ENCODE results near the gene PRPH.
"Not testable (repeated sequence)": the region's sequence is repeated elsewhere in the genome, so short reads cannot be mapped to it uniquely, and the experiment has no call there.

PRPH gene
- 0 to 0.38 (median 0) reads per million in 9 experiments for total RNA-seq

DNA sequence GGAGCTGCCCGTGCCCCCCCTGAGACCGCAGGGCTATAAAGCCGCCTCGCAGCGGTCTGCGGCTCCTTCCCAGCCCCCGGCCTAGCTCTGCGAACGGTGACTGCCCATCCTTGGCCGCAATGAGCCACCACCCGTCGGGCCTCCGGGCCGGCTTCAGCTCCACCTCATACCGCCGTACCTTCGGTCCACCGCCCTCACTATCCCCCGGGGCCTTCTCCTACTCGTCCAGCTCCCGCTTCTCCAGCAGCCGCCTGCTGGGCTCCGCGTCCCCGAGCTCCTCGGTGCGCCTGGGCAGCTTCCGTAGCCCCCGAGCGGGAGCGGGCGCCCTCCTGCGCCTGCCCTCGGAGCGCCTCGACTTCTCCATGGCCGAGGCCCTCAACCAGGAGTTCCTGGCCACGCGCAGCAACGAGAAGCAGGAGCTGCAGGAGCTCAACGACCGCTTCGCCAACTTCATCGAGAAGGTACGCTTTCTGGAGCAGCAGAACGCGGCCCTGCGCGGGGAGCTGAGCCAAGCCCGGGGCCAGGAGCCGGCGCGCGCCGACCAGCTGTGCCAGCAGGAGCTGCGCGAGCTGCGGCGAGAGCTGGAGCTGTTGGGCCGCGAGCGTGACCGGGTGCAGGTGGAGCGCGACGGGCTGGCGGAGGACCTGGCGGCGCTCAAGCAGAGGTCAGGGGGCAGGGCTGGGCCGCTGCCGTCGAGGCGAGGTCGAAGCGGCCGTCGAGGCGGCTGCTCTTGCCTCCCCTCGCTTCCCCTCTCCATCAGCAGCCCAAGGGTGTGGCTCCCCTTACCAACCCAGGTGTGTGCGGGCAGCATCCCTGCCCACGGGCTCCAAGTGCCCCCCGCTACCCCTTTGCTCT, at the start of gene PRPH:
Gene PRPH, plus strand, starts transcription at position 66 of the 855 bp plus-strand sequence. Its CDS starts 54 bp downstream, at position 120.
- DNase-seq (no peak), ATAC-seq (replicated peaks) (no peak)
- Mint-ChIP-seq H3K27ac (no peak within 1 kb of the TSS), H3K4me1 (ENCODE audit: low read depth in 2 of 2) (peaks cover 9 to 16% of the 10 kb centered on the region in 2 donors), H3K27me3 (peaks cover 60 to 83% of the 10 kb centered on the region in 2 donors), H3K9me3 (no peaks in the 10 kb centered on the region), H3K36me3 (ENCODE audit: insufficient read depth) (no peaks in the 10 kb centered on the region), H3K4me3 (no peak within 1 kb of the TSS)

DNA sequence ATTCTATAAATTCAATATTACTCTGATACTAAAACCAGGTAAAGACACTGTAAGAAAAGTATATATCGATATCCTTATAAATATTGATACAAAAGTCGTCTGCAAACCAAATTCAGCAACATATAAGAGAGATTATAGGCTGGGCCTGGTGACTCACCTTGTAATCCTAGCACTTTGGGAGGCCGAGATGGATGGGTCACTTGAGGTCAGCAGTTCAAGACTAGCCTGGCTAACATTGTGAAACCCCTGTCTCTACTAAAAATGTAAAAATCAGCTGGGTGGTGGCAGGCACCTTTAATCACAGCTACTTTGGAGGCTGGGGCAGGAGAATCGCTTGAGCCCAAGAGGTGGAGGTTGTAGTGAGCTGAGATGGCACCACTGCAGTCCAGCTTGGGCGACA, 43.6 kb upstream of the PRPH start:
- no peaks in the 10 kb centered on the region for H3K9me3 Mint-ChIP-seq
- no peak for DNase-seq

DNA sequence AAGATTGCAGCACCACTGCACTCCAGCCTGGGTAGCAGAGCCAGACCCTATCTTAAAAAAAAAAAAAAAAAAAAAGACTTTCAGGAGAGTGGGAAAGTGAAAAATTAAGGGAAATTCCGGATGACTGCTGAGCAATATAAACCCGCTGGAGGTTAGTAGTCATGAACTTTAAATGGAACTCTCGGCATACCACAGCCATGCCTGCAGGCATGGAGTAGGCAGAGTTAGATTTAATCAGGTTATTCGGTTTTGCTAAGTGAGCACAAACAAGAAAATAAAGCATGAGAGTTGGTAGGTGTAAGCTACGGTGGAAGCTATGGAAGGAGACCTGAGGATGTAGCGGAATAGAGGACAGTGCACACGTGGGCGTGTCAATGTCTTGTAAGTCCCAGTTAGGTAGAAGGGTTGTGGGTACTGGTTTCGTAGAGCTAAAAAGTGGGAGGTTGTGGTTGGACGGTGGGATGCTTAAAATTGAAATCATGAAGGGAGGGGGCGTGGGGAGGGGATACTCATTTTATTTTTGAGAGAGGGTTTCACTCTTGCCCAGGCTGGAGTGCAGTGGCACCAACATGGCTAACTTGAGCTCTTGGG, 41.8 kb upstream of the PRPH start:
- DNase-seq = no peak
- no peaks in the 10 kb centered on the region for H3K9me3 Mint-ChIP-seq
- H3K4me1 Mint-ChIP-seq (ENCODE audit: low read depth in 2 of 2) = no peaks in the 10 kb centered on the region

More for the DNA sequence above, 43.6 kb upstream of the PRPH start:
- H3K4me1 Mint-ChIP-seq (ENCODE audit: low read depth in 2 of 2) = no peaks in the 10 kb centered on the region
- no peak overlapping the region for H3K4me3 Mint-ChIP-seq
- H3K36me3 Mint-ChIP-seq (ENCODE audit: insufficient read depth) = no peaks in the 10 kb centered on the region
- ATAC-seq (replicated peaks) = no peak
- no peaks in the 10 kb centered on the region for H3K27me3 Mint-ChIP-seq
- no peak overlapping the region for H3K27ac Mint-ChIP-seq

DNA sequence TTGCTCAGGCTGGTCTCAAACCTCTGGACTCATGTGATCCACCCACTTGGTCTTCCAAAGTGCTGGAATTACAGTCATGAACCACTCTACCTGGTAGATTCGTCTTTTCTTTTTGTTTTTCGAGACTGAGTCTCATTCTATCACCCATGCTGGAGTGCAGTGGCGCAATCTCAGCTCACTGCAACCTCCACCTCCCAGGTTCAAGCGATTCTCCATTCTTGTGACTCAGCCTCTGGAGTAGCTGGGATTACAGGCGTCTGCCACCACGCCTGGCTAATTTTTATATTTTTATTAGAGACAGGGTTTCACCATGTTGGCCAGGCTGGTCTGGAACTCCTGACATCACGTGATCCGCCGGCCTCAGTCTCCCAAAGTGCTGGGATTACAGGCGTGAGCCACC, 39.5 kb upstream of the PRPH start:
- not testable (repeated sequence) for H3K4me3 Mint-ChIP-seq; DNase-seq; H3K9me3 Mint-ChIP-seq; H3K4me1 Mint-ChIP-seq (ENCODE audit: low read depth in 2 of 2); H3K27me3 Mint-ChIP-seq; ATAC-seq (replicated peaks); H3K36me3 Mint-ChIP-seq (ENCODE audit: insufficient read depth); H3K27ac Mint-ChIP-seq

More for the DNA sequence above, 41.8 kb upstream of the PRPH start:
- no peaks in the 10 kb centered on the region for H3K27me3 Mint-ChIP-seq
- no peak overlapping the region for H3K27ac Mint-ChIP-seq
- H3K4me3 Mint-ChIP-seq = no peak overlapping the region
- H3K36me3 Mint-ChIP-seq (ENCODE audit: insufficient read depth) = peaks cover 3% of the 10 kb centered on the region
- ATAC-seq (replicated peaks) = no peak

DNA sequence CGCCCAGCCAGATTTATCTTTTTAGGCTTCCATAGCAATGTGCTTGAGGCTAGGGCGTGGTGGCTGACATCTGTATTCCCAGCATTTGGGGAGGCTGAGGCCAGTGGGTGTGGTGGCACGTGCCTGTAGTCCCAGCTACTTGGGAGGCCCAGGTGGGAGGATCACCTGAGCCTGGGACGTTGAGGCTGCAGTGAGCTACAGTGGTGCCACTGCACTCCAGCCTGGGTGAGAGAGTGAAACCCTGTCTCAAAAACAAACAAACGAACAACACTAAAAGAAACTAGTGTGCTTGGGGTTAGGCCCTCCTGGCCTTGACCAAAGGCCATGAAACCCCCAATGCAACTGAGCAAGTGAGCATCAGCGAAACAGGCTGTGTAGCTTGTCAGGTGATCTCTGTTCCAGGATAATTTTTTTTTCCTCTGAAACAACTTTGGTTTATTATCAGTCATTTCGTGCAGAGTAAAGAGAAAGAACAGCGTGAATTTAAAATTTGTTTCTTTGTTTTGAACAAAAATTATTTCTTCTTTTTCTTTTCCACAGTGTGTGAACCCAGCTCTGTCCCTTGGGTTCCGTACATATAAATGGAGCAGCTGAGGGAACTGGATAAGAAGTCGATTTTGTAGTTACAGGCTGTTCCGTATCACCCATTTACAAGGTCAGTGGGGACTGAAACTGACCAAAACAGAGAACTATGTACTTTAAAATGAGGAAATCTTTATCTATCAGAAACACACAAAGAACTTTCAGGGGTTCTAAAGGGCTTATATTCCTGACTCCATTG, 38.9 kb upstream of the PRPH start:
- H3K4me3 Mint-ChIP-seq = no peak overlapping the region
- no peak overlapping the region for H3K27ac Mint-ChIP-seq
- DNase-seq (no peak), ATAC-seq (replicated peaks) (no peak)
- no peaks in the 10 kb centered on the region for H3K27me3 Mint-ChIP-seq
- no peaks in the 10 kb centered on the region for H3K4me1 Mint-ChIP-seq (ENCODE audit: low read depth in 2 of 2)
- peaks cover 3% of the 10 kb centered on the region for H3K36me3 Mint-ChIP-seq (ENCODE audit: insufficient read depth)
- H3K9me3 Mint-ChIP-seq = no peaks in the 10 kb centered on the region

DNA sequence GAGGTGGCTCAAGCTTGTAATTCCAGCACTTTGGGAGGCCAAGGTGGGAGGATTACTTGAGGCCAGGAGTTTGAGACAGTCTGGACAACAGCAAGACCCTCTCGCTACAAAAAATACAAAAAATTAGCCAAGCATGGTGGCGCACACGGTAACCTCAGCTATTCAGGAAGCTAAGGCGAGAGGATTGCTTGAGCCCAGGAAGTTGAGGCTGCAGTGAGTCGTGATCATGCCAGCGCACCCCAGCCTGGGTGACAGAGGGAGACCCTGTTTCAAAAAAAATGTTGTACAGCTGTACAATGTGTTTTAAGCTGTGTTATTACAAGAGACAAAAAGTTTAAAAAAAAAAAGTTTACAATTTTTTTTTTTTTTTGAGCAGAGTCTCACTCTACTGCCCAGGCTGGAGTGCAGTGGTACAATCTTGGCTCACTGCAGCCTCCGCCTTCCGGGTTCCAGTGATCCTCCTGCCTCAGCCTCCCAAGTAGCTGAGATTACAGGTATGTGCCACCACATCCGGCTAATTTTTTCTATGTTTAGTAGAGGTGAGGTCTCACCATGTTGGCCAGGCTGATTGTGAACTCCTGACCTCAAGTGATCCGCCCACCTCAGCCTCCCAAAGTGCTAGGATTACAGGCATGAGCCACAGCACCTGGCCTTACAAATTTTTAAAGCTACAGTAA, 37.3 kb upstream of the PRPH start:
- H3K36me3 Mint-ChIP-seq (ENCODE audit: insufficient read depth) = not testable (repeated sequence)

DNA sequence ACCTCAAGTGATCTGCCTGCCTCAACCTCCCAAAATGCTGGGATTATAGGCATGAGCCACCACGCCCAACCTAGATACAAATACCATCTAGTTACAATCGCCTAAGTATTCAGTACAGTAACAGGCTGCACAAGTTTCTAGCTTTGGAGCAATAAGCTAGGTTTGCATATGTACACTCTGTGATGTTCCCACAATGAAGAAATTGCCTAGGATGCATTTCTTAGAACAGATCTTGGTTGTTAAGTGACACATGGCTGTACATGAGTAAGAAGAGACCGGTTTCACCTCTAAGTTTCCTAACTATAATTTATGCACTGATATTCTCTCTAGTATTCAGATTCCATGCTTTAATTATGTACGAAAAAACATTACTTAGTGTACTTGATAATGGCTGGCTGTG, 35.5 kb upstream of the PRPH start:
- Mint-ChIP-seq H3K36me3 (ENCODE audit: insufficient read depth) (peaks cover 8% of the 10 kb centered on the region), H3K9me3 (no peaks in the 10 kb centered on the region), H3K4me1 (ENCODE audit: low read depth in 2 of 2) (peaks cover 4% of the 10 kb centered on the region in 2 donors), H3K27ac (no peak overlapping the region), H3K4me3 (no peak overlapping the region), H3K27me3 (no peaks in the 10 kb centered on the region)
- ATAC-seq (replicated peaks) (no peak), DNase-seq (no peak)

More for the DNA sequence above, 37.3 kb upstream of the PRPH start:
- H3K4me3 Mint-ChIP-seq; H3K9me3 Mint-ChIP-seq; H3K4me1 Mint-ChIP-seq (ENCODE audit: low read depth in 2 of 2); DNase-seq; H3K27ac Mint-ChIP-seq; H3K27me3 Mint-ChIP-seq; ATAC-seq (replicated peaks): not testable (repeated sequence)

DNA sequence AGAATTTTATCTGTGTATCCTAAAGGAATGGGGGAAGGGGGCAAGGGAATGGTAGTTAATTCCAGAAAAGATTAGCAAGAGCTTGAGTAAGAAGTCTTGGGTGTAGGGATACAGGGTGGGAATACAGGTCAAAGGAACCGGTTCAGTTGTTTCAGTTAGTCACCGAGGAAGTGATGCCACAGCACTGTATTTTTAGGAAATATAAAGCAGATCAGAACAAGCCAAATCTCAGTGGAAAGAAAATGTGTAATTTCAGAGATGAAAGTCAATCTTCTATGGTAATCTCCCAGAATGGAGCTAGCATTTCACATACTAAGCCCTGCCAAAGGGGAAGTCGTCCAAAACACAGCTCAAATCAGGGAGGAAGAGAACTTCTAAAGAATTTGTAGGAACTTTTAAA, 34.8 kb upstream of the PRPH start:
- Mint-ChIP-seq H3K4me1 (ENCODE audit: low read depth in 2 of 2) (peaks cover 4% of the 10 kb centered on the region in 2 donors), H3K27me3 (no peaks in the 10 kb centered on the region), H3K36me3 (ENCODE audit: insufficient read depth) (peaks cover 12% of the 10 kb centered on the region), H3K4me3 (no peak overlapping the region), H3K27ac (no peak overlapping the region), H3K9me3 (no peaks in the 10 kb centered on the region)
- no peak for DNase-seq
- no peak for ATAC-seq (replicated peaks)

DNA sequence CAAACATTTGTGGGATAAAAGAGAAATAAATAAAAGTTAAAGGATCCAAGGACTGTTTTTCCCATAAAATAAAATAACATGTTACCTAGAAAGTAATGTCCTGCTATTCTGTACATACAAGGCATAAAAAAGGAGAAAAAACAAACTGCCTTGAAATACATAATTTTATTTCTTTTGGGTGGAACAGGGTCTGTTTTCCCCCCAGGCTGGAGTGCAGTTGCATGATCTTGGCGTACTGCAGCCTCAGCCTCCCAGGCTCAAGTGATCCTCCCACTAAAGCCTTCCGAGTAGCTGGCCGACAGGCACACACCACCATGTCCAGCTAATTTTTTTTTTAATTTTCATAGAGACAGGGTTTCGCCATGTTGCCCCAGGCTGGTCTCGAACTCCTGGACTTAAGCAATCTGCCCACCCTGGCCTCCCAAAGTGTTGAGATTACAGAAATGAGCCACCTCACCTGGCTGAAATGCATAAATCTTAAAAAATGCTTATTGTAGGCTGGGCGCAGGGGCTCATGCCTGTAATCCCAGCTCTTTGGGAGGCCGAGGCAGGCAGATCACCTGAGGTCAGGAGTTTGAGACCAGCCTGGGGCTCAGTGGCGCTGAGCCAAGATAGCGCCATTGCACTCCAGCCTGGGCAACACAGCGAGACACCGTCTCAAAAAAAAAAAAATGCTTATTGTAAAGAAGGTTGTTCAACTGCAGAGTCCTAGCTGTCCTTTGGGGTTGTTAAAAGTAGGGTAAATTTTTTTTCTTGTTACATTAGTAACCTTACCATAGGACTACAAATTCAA, 34.2 kb upstream of the PRPH start:
- H3K9me3 Mint-ChIP-seq = no peaks in the 10 kb centered on the region
- no peak overlapping the region for H3K4me3 Mint-ChIP-seq
- H3K27me3 Mint-ChIP-seq = no peaks in the 10 kb centered on the region
- ATAC-seq (replicated peaks) (no peak), DNase-seq (no peak)
- peaks cover 4% of the 10 kb centered on the region in 2 donors for H3K4me1 Mint-ChIP-seq (ENCODE audit: low read depth in 2 of 2)
- H3K36me3 Mint-ChIP-seq (ENCODE audit: insufficient read depth) = peaks cover 17% of the 10 kb centered on the region
- H3K27ac Mint-ChIP-seq = no peak overlapping the region

DNA sequence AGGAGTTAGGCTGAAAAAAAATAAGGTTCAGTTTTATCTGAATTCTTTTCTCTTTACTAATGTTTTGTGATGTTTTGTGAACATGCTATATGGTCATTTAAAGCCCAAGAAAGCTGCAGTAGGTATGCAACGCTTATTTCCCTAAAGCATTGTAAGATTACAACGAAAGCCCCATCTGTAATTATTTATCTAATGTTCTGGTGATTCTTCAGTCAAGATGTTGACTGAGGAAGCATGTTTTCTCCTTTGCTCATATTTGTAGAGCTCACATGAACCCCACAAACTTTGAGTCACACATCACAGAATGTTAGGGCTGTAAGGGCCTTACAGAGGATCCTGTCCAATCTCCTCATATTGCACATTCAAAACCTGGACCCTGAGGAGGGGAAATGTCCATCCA, 33.2 kb upstream of the PRPH start:
- H3K4me3 Mint-ChIP-seq = no peak overlapping the region
- H3K9me3 Mint-ChIP-seq = no peaks in the 10 kb centered on the region
- H3K4me1 Mint-ChIP-seq (ENCODE audit: low read depth in 2 of 2) = peaks cover 4 to 5% of the 10 kb centered on the region in 2 donors
- ATAC-seq (replicated peaks) = no peak
- DNase-seq = no peak
- no peak overlapping the region for H3K27ac Mint-ChIP-seq
- H3K27me3 Mint-ChIP-seq = no peaks in the 10 kb centered on the region
- peaks cover 22% of the 10 kb centered on the region for H3K36me3 Mint-ChIP-seq (ENCODE audit: insufficient read depth)

DNA sequence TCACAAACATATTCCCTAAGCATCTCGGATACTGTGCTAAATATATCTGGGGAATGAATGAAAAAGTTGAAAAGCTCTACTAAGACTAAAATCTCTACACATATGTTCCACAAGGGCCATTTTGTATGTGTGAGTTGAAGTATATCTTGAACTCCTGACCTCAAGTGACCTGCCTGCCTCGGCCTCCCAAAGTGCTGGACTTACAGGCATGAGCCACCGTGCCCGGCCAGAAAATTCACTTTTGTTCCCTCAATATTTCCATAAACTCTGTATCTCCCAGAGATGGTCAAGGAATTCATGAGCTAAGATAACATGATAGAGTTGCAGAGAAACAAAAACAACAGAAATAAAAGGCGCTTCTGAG, 31.6 kb upstream of the PRPH start:
- ATAC-seq (replicated peaks) = no peak
- Mint-ChIP-seq H3K36me3 (ENCODE audit: insufficient read depth) (peaks cover 18% of the 10 kb centered on the region), H3K4me1 (ENCODE audit: low read depth in 2 of 2) (peaks cover 9 to 11% of the 10 kb centered on the region in 2 donors), H3K9me3 (no peaks in the 10 kb centered on the region), H3K27ac (no peak overlapping the region), H3K27me3 (no peaks in the 10 kb centered on the region), H3K4me3 (peak overlapping the region; percentile 82 to 85)
- no peak for DNase-seq

DNA sequence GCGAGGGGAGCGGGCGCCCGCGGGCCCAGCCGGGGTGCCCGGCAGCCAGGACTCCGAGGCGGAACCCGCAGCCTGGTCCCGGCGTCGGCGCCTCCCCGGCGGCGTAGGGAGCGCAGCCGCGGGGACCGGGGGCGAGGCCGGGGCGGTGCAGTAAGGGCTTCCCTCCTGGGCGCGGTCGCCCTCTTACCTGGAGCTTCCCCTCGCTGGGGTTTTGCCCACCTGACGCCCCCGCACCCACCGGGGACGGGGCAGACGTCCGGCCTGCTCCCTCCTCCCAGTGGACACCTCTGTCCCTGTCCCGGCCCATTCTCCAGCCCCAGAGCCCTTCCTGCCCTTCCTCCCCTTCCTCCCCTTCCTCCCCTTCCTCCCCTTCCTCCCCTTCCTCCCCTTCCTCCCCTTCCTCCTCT, 30.5 kb upstream of the PRPH start:
- H3K4me3 Mint-ChIP-seq = peak overlapping the region; percentile 82 to 85
- H3K27ac Mint-ChIP-seq = peak overlapping the region; percentile 65 to 81
- H3K36me3 Mint-ChIP-seq (ENCODE audit: insufficient read depth) = peaks cover 23% of the 10 kb centered on the region
- H3K9me3 Mint-ChIP-seq = no peaks in the 10 kb centered on the region
- H3K27me3 Mint-ChIP-seq = no peaks in the 10 kb centered on the region
- ATAC-seq (replicated peaks) (peak; percentile 54), DNase-seq (peak; percentile 11 to 43 (median 22))
- peaks cover 13% of the 10 kb centered on the region in 2 donors for H3K4me1 Mint-ChIP-seq (ENCODE audit: low read depth in 2 of 2)
